Measurements from ENCODE around the gene THEMIS2.

- no peak for TF ChIP-seq CTCF (conservative IDR thresholded peaks at IDR 0.05; ENCODE audit: low read length)
- TF ChIP-seq EZH2phosphoT487 (IDR thresholded peaks at IDR 0.05; ENCODE audit: borderline replicate concordance, low read depth, low read length), result no peak
Observed at GRCh38 chr1:27823784-27824183, 48.6 kb upstream of the THEMIS2 start.
